HG02840 (cell line): Measurements from ENCODE around the gene WASL.

Experiments used
- ATAC-seq: cut with Tn5 transposase; IDR thresholded peaks from one replicate; pipeline ENCODE4 v1.9.1; 2021; ENCODE audit warnings: mild to moderate bottlenecking, moderate library complexity, moderate number of reproducible peaks; ENCODE audit not compliant: unreplicated experiment, low FRiP score

Gene WASL

DNA sequence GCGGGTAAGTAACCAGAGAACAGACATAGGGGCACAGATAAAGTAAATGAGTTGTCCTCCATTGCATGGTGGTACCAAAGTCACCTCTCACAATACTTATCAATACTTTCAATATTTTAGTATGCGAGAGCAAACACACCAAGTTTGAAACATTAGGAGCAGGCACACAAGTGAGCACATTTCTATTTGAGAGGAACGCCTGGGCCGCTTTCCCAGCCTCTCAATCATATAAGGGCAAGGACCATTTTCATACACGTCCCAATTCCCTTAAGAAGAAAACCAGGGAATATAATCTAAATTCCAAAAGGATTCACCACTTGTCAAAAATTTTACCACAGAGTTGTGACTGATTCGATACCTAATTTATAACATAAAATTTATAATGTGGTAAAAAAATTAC, 85.6 kb downstream of the WASL start:
- no peak for ATAC-seq

DNA sequence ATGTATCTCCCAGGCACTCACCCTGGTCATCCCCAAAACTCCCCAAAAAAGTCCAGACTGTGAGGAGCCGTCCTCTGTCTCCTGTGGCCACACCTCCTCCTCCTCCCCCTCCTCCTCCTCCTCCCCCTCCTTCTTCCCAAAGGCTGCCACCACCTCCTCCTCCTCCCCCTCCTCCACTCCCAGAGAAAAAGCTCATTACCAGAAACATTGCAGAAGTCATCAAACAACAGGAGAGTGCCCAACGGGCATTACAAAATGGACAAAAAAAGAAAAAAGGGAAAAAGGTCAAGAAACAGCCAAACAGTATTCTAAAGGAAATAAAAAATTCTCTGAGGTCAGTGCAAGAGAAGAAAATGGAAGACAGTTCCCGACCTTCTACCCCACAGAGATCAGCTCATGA, 86.0 kb downstream of the WASL start:
- ATAC-seq, result no peak

DNA sequence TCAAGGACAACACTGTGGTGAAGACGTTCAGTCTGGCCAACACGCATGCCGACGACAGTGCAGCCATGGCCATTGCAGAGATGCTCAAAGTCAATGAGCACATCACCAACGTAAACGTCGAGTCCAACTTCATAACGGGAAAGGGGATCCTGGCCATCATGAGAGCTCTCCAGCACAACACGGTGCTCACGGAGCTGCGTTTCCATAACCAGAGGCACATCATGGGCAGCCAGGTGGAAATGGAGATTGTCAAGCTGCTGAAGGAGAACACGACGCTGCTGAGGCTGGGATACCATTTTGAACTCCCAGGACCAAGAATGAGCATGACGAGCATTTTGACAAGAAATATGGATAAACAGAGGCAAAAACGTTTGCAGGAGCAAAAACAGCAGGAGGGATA, 86.5 kb downstream of the WASL start:
- no peak for ATAC-seq

DNA sequence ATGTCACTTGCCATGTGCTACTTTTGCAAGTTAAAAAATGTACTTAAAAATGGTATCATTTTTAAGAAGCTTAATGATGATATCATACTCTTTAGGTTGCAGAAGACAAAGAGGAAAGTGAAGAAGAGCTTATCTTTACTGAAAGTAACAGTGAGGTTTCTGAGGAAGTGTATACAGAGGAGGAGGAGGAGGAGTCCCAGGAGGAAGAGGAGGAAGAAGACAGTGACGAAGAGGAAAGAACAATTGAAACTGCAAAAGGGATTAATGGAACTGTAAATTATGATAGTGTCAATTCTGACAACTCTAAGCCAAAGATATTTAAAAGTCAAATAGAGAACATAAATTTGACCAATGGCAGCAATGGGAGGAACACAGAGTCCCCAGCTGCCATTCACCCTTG, 87.0 kb downstream of the WASL start:
- ATAC-seq, result no peak

DNA sequence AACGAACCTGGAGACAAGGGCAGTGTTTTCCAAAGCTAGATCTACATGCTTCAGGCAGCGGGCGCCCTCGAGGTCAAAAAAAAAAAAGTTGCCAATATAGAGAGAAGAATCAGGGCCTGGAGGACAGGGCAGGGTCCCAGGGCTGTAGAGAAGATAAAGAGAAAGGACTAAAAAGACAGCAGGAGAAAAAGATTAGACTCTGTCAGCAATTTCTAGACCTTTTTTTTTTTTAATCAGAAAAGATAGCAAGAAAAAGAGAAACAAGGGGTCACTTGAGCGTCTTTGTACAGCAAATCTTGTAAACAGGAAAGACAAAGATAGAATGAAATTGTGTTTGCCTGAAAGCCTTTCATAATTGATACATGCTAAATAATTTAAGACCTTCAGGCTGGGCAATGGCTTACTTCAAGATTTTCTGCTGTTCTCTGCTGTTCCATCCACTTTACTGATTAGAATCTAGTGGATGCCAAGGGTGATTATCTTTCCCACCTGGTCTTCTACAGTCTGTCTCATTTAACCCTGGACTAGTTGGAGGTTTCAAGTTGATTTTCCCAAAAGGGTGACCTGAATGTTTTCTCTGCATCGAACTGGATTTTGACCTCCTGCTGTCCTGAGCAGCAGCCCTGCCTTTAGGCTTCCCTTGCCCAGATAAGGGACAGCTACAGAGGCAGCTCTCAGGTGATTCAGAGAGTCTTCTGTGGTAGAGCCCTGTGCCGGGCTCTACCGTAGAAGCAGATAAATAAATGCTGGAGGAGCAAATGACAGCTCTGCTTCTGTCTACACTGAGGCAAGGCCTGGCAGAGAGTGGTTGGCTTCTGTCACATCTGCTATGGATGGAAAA, 88.1 kb downstream of the WASL start:
- ATAC-seq, result no peak

DNA sequence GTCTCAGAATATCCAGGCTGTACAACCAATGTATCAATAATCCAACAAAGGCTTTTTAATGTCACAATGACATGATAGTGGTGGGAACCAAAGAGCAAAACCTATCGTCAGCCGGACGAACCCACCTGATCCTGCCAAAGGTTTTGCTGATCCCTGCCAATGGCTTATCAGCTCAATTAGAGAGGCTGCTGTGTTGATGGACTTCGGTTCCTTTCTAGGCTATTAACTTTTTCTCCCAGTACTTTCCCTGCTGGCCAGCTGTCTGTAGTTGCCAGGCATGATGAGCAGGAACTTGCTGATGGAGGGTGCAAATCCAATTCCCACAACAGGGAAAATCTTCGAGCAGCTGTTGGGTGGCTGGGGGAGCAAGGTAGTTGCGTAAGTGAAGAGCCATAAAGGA, 90.8 kb downstream of the WASL start:
- no peak for ATAC-seq

DNA sequence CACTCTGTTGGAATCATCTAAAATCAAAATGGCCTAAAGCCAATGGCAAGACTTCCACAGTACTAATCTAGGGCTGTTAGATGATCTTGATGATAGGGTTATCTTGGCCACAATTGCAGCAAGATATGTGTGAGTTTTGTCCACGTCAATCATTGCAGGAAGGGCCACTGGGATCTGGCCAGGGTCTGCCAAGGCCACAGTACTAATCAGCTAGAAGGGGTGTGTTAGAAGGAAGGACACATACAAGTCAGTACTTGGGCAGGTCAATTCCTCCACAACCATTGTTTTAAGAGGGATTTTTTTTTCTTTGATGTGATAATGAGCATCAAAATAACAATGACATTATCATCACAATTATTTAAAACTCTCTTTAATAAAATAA, 91.5 kb downstream of the WASL start:
- no peak for ATAC-seq

DNA sequence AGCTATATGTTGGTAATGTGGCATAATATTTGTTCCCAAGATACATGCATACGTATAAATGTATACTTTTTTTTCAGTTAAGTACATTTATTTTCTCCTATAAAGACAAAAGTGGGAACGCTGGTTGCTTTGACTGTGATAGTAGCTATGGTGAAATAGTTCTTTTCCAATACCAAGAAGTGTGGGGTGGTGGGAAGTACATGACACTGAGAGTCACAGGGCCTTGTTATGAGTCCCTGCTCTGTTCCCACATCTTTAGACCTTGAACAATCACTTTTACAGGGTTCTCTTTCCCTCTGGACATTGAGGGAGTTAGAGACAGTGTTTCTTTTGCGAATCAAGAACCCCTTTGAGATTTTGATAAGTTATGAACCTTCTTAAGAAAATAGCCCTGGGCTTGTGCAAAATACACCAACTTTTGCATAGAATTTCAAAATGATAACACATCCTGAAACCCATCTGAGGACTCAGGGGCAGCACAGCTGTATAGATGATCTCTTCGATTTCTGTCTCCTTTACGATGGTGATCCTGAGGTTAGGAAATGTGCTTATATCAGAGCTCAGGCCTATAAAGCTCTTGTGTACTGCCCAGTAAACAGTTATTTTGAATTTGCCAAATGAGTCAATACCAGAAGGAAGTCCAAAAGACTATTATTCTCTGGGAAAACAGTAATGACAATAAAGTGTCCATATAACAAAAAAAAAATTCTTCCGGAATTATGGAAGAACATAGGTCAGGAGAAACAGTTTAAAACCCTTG, 92.1 kb downstream of the WASL start:
- no peak for ATAC-seq

DNA sequence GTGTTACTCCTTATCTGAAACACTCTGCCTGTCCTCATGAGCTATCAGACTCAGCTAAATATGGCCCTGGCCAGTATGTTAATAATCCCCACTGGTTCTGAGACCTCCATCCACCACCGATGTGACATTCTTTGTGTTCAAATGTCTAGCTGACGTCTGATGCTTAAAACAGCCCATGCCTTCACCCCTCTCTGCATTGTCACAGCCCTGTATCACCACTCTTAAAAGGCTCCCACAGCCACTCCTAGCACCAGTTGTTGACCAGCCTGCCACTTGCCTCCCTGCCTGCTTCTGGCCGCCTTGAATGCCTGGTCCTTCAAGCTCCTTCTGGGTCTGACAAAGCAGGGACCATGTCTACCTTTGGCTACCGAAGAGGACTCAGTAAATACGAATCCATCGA, 93.2 kb downstream of the WASL start, which contains the start of gene LMOD2:
TSS of gene LMOD2 (plus strand) at position 253 of the 400 bp plus-strand sequence. CDS start at position 351, 98 bp downstream.
- ATAC-seq, result no peak

DNA sequence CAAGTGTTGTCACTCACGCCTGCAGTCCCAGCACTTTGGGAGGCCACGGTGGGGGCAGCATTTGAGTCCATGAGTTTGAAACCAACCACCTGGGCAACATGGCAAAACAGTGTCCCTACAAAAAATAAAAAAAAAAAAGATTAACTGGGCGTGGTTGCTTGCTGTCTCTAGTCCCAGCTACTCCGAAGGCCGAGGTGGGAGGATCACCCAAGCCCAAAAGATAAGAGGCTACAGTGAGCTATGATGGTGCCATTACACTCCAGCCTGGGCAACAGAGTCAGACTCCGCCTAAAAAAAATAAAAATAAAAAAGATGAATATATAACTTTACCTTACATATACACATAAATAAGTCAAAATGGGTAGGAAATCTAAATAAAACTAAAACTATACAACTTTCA, 95.6 kb downstream of the WASL start:
- no peak for ATAC-seq

DNA sequence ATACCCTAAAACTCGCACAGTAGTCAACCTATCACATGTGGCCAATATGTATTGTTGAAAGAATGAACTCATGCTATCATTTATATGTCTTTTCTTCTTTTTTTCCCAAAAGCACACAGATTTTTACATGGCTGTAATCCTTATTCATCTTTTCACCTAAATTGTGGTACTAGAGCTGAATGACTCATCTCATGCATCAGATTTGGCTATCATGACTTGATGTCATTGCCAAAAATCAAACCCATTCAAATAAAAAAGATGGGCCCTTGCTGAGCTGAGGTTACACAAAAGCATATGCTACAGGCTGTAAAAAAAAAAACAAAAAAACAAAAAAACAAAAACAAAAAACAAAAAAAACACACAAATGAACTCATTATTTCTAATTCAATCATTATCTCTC, 96.4 kb downstream of the WASL start:
- no peak for ATAC-seq

DNA sequence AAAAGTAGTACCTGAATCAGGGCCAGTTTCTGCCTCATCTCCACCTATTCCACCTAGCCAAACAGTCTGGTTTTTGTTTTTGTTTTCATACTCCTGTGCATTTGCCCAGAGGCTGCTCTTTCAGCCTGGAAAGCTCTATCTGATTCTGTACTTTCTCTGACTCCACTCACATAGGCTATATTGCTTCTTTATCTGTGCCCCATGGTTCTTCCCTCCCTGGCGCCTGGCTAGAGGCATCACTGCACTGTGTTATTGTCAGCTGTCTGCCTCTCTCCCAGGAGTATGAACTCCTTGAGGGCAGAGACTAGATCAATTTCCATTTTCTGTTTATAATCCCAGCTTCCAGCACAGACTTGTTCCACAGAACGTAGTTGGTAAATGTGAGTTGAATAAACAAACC, 98.2 kb downstream of the WASL start:
- no peak for ATAC-seq

DNA sequence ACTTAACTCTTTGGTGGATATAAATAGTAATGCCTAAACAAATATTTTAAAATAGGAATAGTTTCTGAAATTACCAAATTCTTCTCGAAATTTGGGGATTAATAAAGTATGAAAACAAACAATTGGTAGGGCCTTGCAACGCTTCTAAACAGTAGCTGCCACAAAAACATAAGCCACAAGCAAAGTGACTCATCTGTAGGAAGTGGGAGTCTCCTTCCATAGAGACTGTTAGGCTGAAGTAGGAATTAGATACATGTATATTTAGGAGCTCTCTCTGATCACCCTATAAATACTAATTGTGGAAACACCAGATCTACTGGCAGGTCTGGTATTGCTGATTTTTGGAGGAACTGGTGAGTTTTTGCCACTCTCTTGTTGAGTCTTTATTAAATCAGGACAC, 98.8 kb downstream of the WASL start:
- ATAC-seq, result no peak

DNA sequence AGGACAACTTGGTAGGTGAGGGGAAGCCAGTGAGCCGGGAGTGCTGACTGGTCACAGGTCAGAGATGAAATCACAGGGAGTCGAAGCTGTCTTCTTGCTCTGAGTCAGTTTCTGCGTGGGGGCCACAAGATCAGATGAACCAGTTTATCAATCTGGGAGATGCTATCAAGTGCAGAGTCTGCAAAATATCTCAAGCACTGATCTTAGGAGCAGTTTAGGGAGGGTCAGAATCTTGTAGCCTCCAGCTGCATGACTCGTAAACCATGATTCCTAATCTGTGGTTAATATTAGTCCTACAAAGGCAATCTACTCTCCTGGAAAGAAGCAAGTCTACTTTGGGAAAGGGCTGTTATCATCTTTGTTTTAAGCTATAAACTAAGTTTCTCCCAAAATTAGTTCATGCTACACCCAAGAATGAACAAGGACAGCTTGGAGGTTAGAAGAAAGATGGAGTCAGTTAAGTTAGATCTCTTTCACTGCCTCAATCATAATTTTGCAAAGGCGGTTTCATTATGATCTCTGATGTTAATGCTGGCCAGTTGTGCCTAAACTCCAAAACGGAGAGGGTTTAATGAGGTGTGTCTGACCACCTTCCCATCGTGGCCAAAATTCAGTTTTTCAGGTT, 101.6 kb downstream of the WASL start:
- ATAC-seq, result no peak

DNA sequence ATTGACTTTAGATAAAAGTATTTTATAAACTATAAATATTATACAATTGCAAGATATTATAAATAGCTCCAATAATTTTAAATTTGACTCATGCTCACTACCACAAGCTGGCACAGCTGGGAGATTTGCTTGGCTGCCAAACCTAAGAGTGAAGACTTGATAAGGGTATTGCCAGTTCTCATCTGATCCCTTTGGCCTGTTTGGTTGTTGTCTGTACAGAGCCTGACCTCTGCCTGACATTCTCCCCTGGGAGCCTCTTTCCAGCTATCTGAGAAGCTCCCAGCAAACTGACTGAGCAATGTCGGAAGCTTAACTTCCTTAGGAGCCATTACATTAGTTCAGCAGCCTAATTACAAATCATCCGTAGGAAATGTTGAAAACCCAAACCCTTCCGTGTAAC, 103.3 kb downstream of the WASL start:
- ATAC-seq, result no peak

DNA sequence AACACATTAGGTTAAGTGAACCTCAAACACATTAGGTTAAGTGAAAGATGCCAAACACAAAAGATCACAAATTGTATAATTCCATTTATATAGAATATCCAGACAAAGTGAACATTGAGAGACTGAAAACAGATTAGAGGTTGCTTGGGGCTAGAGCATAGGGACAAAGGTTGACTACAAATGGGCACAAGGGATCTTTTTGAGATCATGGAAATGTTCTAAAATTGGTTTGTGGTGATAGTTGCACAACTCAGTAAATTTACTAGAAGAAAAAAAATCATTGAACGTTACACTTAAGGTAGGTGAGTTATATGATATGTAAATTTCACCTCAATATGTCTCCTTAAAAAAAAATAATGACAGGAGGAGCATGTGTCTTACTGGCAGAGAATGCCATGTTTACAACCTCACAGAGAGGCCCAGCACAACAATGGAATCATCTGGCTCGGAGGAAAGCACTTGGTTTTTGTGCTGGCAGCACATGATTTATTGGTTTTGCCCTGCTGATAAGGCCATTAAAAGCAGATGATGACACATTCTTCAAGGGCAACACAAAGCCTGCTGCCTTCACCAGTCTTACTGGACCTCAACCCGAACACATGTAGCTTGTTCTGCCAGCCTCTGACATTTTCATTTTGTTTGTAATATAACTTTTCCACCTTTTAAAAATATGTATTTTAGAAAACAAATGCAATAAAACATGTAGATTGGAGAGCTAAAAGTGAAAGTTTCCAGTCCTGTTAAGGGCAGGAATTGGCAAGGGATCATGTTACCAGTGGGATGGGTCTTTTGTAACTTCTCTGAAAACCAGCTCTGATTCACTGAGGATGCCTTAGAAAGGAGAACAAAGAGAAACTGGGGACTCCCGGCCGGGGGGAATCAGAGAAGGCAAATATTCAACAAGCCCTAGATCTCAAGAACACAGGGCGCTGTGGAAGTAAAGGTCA, 105.0 kb downstream of the WASL start:
- ATAC-seq, result no peak

DNA sequence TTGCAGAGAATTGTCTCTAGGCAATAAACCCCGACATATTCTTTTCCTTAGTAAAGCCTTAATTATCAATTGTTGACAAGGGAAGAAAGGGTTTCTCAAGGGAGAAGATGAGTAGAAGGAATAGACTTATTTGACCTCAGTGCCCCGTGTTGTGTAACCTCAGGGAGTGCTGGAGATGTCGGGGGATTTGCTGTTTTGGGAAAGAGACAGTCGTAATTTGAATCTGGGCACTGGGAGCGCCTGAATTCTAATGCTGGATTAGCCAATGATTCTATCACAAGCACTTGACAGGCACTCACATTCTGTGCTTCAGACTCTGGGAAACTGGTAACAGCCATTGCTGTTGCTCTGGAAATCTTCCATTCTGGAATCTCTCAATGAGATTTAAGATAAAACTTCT, 106.9 kb downstream of the WASL start:
- ATAC-seq, result no peak

DNA sequence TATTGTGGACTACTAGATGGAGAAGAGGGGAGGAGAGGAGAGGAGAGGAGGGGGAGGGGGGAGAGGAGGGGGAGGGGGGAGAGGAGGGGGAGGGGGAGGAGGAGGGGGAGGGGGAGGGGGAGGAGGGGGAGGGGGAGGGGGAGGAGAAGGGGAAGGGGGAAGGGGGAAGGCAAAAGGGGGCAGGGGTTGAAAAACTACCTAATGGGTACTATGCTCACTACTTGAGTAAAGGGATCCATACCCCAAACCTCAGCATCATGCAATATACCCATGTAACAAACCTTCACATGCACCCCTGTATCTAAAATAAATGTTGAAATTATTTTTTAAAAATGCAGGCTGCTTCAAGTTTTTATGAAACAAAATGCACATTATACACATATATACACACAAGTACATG, 108.2 kb downstream of the WASL start:
- no peak for ATAC-seq

DNA sequence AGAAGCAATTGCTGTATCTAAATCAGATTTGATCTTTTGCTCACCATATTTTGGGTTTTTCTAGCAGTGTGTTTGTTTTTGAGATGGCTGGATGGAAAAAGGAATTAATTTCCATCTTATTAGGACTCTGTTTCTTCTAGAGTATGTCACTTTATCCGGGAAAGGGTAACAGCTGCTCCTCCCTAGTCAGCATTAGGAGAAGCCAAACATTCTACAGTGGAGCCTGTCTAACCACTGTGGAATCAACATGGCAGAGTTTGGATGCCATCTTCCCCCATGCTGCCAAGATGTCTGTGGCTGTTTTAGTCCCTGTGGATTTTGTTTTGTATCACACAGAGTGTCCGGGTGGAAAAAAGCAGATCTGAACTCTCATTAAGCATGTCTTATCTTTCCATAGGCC, 109.2 kb downstream of the WASL start:
- ATAC-seq, result no peak

DNA sequence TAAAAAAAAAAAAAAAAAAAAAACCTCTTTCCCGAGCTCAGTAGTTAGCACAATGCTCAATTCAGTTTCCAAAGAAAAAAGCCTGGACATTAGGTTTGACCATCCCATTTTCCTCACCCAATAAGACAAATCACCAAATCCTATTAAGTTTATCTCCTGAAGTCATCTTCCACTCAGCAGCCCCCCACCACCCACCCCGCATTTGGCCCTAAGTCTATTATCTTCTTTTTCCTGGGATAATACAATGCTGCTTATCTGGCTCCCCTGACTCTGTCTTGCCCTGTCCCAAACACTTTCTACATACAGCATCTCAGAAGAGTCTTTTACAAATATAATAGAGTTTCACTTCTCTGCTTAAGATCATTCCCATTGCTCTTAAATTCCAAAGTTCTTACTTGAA, 110.9 kb downstream of the WASL start:
- ATAC-seq, result no peak
